IMR-90 (cell line): ENCODE measurements around the gene MTOR.

Source experiments
- MAFK ChIP-seq: IDR thresholded peaks from 2 replicates; pipeline ENCODE4 v1.6.1; 2012; ENCODE audit warnings: low read depth, low read length, improper control_type of control experiment
- MAZ ChIP-seq: IDR thresholded peaks from 2 replicates; pipeline ENCODE4 v1.6.1; 2012; ENCODE audit warnings: low read depth, mild to moderate bottlenecking, low read length, improper control_type of control experiment, moderate library complexity, borderline replicate concordance
- MXI1 ChIP-seq: IDR thresholded peaks from 2 replicates; pipeline ENCODE4 v1.6.1; 2012; ENCODE audit warnings: low read depth, mild to moderate bottlenecking, low read length, moderate library complexity, borderline replicate concordance
- POLR2A ChIP-seq: IDR thresholded peaks from 2 replicates; pipeline ENCODE4 v1.6.1; 2012; ENCODE audit warnings: mild to moderate bottlenecking, low read depth, low read length
- TF ChIP-seq, protein P1 (sequence below): conservative IDR thresholded peaks from 2 replicates; pipeline ENCODE4 v1.5.1; 2012; ENCODE audit warnings: mild to moderate bottlenecking, low read depth, low read length, improper control_type of control experiment
- TF ChIP-seq, protein P2 (sequence below): fragments of 150-350 bp; IDR thresholded peaks from 2 replicates; pipeline ENCODE4 v1.6.1; 2017; ENCODE audit warnings: mild to moderate bottlenecking, antibody characterized with exemption, low read length, low read depth

DNA sequence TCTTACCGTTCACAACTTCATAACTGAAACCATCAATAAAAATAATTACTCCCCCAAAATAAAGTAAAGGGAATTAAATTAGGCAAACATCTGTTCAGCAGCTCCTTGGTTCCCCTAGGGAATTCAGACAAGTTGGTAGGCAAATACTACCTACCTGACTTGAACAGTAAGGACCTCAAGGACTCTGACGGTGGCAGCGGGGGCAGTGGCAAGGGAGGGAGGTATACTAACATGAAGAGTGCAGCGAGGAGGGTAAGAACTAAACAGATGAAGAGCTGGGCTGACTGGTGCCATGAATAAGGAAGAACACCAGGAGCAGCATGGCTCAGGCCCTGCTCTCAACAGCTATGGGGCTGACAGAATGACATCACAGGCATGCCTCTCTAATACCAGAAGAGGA, 33.1 kb downstream of the MTOR start:
- TF ChIP-seq POLR2A = no peak
- TF ChIP-seq, protein P1, sequence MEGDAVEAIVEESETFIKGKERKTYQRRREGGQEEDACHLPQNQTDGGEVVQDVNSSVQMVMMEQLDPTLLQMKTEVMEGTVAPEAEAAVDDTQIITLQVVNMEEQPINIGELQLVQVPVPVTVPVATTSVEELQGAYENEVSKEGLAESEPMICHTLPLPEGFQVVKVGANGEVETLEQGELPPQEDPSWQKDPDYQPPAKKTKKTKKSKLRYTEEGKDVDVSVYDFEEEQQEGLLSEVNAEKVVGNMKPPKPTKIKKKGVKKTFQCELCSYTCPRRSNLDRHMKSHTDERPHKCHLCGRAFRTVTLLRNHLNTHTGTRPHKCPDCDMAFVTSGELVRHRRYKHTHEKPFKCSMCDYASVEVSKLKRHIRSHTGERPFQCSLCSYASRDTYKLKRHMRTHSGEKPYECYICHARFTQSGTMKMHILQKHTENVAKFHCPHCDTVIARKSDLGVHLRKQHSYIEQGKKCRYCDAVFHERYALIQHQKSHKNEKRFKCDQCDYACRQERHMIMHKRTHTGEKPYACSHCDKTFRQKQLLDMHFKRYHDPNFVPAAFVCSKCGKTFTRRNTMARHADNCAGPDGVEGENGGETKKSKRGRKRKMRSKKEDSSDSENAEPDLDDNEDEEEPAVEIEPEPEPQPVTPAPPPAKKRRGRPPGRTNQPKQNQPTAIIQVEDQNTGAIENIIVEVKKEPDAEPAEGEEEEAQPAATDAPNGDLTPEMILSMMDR = no peak
- TF ChIP-seq MXI1 = no peak
- no peak for TF ChIP-seq MAZ
- TF ChIP-seq, protein P2, sequence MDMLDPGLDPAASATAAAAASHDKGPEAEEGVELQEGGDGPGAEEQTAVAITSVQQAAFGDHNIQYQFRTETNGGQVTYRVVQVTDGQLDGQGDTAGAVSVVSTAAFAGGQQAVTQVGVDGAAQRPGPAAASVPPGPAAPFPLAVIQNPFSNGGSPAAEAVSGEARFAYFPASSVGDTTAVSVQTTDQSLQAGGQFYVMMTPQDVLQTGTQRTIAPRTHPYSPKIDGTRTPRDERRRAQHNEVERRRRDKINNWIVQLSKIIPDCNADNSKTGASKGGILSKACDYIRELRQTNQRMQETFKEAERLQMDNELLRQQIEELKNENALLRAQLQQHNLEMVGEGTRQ = no peak
- no peak for TF ChIP-seq MAFK
